Mesodermal cell (in vitro differentiated cells): Measurements from ENCODE around the gene ARHGEF5. TPM values are rescaled to one million over a fixed set of nuclear protein-coding genes. Genes with fewer than 3 reads are reported as not detected.
"Not testable (repeated sequence)": the region's sequence is repeated elsewhere in the genome, so short reads cannot be mapped to it uniquely, and the experiment has no call there.

Source experiments
- H3K27ac ChIP-seq: 2 replicates; pipeline ENCODE4 v1.7.0; 2013; ENCODE audit warnings: mild to moderate bottlenecking, low read depth, low read length, moderate library complexity; ENCODE audit not compliant: severe bottlenecking
- H3K36me3 ChIP-seq: 2 replicates; pipeline ENCODE4 v1.7.1; 2013; ENCODE audit warnings: mild to moderate bottlenecking, low read length, moderate library complexity; ENCODE audit not compliant: control insufficient read depth, insufficient read depth
- H3K4me1 ChIP-seq: one replicate; pipeline ENCODE4 v1.7.1; 2013; ENCODE audit warnings: mild to moderate bottlenecking, low read length; ENCODE audit not compliant: insufficient read depth, control insufficient read depth, poor library complexity, severe bottlenecking
- H3K4me3 ChIP-seq: 2 replicates; pipeline ENCODE4 v1.7.0; 2013; ENCODE audit warnings: low read length, control low read depth, mild to moderate bottlenecking; ENCODE audit not compliant: insufficient read depth, poor library complexity, severe bottlenecking; ENCODE audit errors: extremely low read depth
- H3K9me3 ChIP-seq: 2 replicates; pipeline ENCODE4 v1.7.1; 2013; ENCODE audit warnings: mild to moderate bottlenecking, low read length, moderate library complexity; ENCODE audit not compliant: control insufficient read depth
- WGBS, 2 experiments: methylation state at CpG; one replicate each; pipeline ENCODE4 v1.1.5; 2013; ENCODE audit warnings: missing lambda C conversion rate in 2 of 2; ENCODE audit not compliant: insufficient coverage in 2 of 2; 5-methylcytosine and 5-hydroxymethylcytosine counted together
- polyA plus RNA-seq, 2 experiments: library from polyadenylated mRNA; stranded (reverse); fragments of 50-300 nt; gene quantifications; one replicate each; pipeline ENCODE4 v1.2.3, GENCODE V29; 2013

The ARHGEF5 gene
- polyA plus RNA-seq (2013, experiment 1 of 2) = 3.1 TPM
- polyA plus RNA-seq (2013, experiment 2 of 2) = 3.7 TPM

DNA sequence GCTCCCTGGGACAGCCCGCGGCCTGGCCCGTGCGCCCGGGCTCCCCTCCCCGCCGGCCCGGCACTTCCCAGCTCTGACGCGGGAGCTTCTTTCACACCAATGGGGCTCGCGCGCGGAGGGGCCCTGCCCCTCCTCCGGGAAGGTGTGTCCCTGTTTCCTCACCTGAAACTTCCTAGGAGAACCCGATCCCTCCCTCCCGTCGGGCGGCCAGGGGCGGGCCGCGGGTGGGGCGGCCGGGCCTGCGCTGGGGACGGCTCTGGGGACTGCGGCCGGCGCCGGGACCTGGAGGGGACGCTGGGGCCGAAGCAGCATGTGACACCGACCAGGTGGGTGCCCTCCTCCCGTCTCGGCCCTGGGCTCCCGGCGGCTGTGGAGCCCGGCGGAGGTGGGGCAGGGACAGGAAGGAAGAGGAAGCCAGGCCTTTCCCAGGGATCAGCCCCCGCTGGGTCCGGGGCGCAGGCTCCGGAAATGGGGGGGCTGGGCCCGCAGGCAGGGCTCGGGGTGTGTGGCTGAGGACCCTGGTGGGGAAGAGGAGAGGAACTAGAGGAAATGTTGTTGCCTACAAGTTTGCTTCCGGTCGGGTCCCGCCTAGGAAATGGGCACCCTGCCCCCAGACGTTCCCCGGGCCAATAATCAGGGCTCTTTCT lies at the start of gene ARHGEF5:
ARHGEF5 (plus strand) TSS at position 227 of the 647 bp plus-strand sequence. CDS start 7,268 bp downstream, outside the sequence.
- H3K9me3 ChIP-seq, H3K27ac ChIP-seq, H3K36me3 ChIP-seq, H3K4me1 ChIP-seq: not testable (repeated sequence)
- no CpG with 5 or more reads among the region's 50 CpGs for WGBS, 2 experiments
- peak within 1 kb of the TSS; percentile 2 for H3K4me3 ChIP-seq

DNA sequence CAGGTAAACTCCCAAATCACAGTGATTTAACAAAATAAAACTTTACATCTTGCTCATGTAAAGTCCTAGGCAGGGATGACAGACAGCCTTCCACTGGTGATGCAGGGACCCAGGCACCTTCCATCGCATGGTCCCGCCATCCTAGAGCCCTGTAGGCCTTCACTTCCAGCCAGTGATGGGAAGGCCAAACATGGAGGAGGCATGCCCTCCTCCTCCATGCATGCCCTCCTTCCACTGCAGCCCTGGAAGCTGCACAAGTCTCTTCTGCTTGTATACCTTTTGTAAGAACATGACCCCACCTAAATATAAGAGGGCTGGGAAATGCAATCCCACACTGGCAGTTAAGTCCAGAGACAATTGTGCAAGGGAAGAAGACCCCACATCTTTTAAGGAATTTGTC lies 45.5 kb upstream of the ARHGEF5 start:
- no CpG with 5 or more reads among the region's 2 CpGs for WGBS, 2 experiments
- not testable (repeated sequence) for H3K9me3 ChIP-seq, H3K36me3 ChIP-seq, H3K4me1 ChIP-seq, H3K27ac ChIP-seq, H3K4me3 ChIP-seq

DNA sequence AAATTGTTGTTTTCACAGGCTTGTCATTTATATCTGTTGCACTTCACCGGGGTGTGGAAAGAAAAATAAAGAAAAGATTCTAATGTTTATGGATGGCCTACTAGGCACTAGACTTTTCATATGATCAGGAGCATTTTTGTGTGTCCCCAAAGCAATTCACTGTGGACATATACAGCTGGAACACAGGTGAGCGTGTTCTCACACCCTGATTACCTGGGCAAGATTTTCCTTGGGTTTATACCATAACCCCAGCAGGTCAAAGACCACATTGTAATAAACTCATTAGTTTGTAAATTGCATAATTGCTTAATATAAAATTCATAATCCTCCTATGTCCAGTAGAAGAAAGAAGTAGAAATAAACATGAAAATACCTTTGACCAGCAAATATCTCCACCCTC lies 44.0 kb upstream of the ARHGEF5 start:
- not testable (repeated sequence) for H3K4me1 ChIP-seq, H3K36me3 ChIP-seq, H3K27ac ChIP-seq, H3K9me3 ChIP-seq, H3K4me3 ChIP-seq
- no CpG with 5 or more reads among the region's 2 CpGs for WGBS, 2 experiments

DNA sequence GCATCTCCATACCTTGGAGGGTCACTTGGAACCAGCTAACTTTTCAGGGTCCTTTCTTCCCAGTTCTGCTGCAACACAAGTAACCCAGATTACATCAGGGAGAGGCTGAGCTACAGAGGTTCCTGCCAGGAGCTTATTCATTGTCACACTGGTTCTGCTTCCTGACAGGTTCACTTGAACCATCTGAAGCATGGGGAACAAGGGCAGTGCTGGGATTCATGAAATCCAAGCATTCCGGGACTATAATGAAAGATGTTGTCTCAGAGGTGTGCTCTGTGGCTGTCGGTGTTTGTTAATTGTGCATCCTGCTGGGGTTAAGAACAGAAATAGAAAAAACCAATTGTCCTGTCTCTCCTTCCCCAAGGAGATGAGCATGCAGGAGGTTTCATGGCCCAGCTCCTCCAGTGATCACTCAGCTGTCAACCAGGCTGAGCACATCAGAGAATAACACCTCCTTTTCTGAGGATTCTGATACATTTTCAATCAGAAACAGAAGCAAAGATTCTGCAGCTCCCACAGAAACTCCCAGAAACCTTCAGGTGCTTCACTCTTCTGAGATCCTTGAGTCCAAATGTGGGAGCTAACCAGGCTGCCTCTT lies 43.2 kb upstream of the ARHGEF5 start, which contains the start of gene OR2A1:
OR2A1 (plus strand) TSS at position 548 of the 598 bp plus-strand sequence. CDS start 5,706 bp downstream, outside the sequence.
- H3K9me3 ChIP-seq, H3K4me1 ChIP-seq, H3K36me3 ChIP-seq, H3K27ac ChIP-seq, H3K4me3 ChIP-seq: not testable (repeated sequence)
- no CpG with 5 or more reads among the region's 2 CpGs for WGBS, 2 experiments

DNA sequence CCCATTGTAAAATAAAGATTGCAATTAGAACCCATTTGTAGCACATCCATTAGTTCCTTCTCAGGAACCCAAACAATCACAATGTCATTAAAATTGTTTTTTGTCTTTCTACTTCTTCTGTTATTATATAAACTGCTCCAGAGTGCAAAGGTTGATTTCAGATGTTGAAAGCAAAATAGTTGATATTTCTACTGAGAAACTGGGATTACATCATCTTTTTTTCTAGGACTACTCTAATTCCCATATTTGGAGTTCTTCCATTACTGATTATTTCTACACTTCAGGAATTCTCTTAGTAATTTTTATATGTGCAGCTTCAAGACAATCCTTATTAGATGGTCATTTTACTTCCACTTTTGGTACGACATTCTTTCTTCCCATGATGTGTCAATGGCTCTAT lies 37.7 kb upstream of the ARHGEF5 start:
- not testable (repeated sequence) for H3K9me3 ChIP-seq, H3K27ac ChIP-seq, H3K4me1 ChIP-seq, H3K4me3 ChIP-seq, H3K36me3 ChIP-seq
- WGBS, 2 experiments = no CpG with 5 or more reads among the region's 1 CpG

DNA sequence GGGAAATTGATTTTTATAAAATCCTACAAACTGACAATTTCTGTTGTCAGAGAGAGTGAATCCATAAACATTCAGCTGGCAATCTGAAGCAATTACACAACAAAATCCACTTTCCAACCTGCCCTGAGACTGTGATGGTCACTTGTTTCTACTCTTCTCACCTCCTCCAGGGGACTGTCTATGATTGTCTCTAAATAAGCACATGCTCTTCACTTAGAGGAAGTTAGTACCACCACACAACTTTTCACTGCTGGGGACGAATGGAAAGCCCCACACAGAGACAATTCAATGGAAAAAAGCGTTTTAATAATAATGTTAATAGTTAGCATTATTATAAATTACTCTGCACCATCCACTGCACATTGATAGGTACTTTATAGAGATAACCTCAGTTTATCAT lies 35.7 kb upstream of the ARHGEF5 start:
- not testable (repeated sequence) for H3K4me1 ChIP-seq, H3K36me3 ChIP-seq, H3K4me3 ChIP-seq, H3K9me3 ChIP-seq, H3K27ac ChIP-seq
- no CpG with 5 or more reads among the region's 2 CpGs for WGBS, 2 experiments

DNA sequence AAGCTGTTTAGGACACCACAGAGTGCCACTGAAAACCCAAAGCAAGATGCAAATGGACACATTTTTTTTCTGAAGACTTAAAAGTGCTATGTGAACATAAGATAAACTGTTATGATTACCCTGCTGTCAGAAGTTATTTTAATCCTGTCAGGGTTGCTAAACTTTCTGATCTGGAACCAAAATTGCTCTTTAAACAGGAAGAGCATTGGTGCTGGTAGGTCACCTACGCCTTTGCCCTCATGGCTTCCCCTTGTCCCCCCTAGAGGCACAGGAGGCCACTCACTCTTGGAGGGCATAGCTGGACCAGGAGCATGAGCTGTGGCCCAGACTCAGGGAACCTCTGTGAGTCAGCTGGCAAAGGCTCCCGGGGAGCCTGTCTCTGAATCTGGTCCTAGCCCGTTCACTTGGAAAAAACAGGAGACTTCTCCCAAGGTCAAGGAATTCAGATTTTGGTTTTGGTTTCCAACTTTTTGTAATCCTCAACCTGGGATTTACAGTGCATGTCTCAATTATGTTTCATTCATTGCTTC lies 33.5 kb upstream of the ARHGEF5 start:
- 60% methylated on average over 1 of the region's 3 CpGs; no CpG with 5 or more reads in 1 of the 2 experiments for WGBS, 2 experiments
- not testable (repeated sequence) for H3K36me3 ChIP-seq, H3K9me3 ChIP-seq, H3K4me3 ChIP-seq, H3K27ac ChIP-seq, H3K4me1 ChIP-seq

DNA sequence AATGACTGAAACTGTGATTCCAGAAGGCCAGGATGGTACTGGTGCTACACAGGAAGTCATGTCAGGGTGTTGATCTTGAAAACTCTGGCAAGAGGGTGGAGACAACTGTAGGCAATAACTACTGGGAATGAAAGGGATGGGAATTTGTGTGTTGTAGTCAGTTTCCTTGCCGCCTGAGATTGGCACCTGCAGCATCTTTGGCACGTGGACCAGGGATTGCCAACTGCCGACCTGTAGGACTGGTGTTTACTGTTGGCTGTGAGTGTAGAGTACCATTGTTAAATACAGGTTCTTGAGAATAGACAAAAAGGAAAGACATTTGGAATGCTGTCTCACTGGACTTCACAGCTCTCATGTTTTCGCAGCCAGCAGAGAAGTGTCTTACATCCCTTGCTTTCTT lies 31.8 kb upstream of the ARHGEF5 start:
- no CpG with 5 or more reads among the region's 4 CpGs for WGBS, 2 experiments
- H3K36me3 ChIP-seq, H3K27ac ChIP-seq, H3K9me3 ChIP-seq, H3K4me1 ChIP-seq, H3K4me3 ChIP-seq: not testable (repeated sequence)

DNA sequence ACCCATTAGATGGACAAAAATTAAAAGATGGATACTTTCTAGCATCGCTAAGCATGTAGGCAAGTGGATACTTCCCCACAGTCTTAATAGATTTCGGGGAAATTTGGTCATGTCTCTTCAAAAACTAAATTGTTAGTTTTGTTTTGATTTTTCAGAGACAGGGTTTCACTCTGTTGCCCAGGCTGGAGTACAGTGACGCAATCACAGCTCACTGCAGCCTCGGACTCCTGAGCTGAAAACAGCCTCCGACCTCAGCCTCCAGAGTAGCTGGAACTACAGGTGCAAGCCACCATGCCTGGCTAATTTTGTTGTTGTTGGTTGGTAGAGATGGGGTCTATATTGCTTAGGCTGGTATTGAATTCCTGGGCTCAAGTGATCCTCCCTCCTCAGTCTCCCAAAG lies 29.3 kb upstream of the ARHGEF5 start:
- WGBS, 2 experiments = 59% methylated on average over 2 of the region's 5 CpGs; no CpG with 5 or more reads in 1 of the 2 experiments
- H3K27ac ChIP-seq, H3K4me1 ChIP-seq, H3K36me3 ChIP-seq, H3K9me3 ChIP-seq, H3K4me3 ChIP-seq: not testable (repeated sequence)

DNA sequence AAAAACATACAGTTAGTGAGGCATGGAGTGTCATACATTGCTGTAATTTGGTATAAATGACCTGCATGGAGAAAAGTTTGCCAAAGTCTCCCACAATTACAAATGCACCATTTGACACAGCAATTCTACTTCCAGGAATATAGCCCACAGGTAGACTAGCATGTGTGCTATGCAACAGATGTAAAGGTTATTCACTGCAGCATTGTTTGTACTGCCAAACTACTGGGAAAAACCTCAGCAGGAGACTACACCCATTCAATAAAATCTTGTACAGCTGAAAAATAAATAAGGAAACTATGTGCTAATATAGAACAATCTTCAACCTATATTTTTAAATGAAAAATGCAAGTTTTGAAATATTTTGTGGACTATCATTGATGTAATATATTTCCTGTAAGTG lies 25.2 kb upstream of the ARHGEF5 start:
- H3K4me1 ChIP-seq, H3K36me3 ChIP-seq, H3K9me3 ChIP-seq, H3K27ac ChIP-seq, H3K4me3 ChIP-seq: not testable (repeated sequence)

DNA sequence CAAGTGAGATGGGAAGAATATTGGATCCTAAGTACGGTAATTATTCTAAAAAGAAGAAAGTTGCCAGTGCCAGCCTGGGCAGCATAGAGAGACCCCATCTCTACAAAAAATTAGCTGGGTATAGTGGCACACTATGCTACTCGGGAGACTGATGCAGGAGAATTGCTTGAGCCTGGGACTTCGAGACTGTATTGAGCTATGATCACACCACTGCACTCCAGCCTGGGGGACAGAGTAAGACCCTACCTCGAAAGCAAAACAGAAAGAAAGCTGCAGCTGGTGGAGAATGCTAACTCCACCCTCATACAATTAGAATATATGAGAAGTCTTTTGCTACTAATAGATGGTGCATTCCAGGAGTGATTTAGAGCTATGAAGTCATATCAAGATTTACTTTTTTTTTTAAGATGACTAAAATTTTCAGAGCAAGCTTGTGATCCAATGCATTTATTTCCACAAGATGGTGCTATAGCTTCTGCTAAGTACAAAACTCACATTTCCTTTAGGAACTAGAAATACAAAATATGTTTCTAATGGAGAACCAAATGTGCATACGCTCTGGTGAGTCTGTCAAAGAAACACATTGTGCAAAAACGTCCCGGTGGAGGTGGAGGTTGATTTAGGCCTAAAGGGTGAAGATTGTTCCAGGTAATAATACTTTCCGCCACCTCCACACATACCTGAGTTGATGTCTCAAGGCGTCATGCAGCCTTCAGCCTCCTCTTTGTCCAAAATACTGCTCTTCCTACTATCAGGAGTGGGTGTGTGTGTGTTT lies 23.8 kb upstream of the ARHGEF5 start:
- no CpG with 5 or more reads among the region's 9 CpGs for WGBS, 2 experiments
- not testable (repeated sequence) for H3K4me3 ChIP-seq

More for the DNA sequence above, 23.8 kb upstream of the ARHGEF5 start:
- H3K9me3 ChIP-seq, H3K36me3 ChIP-seq, H3K27ac ChIP-seq, H3K4me1 ChIP-seq: not testable (repeated sequence)
